Adipocyte (in vitro differentiated cells): Measurements from ENCODE around the gene ZBTB9.

Experiments
- DNase-seq: peaks from one replicate; pipeline ENCODE4 v3.0.0-alpha.2; 2015; ENCODE audit warnings: low read depth
- H3K27me3 ChIP-seq: replicated peaks from 2 replicates; pipeline ENCODE4 v1.7.0; 2013; ENCODE audit warnings: mild to moderate bottlenecking, low read length, moderate library complexity; ENCODE audit not compliant: control insufficient read depth, insufficient read depth
- H3K36me3 ChIP-seq: 2 replicates; pipeline ENCODE4 v1.7.0; 2013; ENCODE audit warnings: low read length, mild to moderate bottlenecking, moderate library complexity; ENCODE audit not compliant: control insufficient read depth, insufficient read depth, severe bottlenecking
- H3K4me1 ChIP-seq: 2 replicates; pipeline ENCODE4 v1.7.0; 2013; ENCODE audit warnings: mild to moderate bottlenecking, low read length, moderate library complexity; ENCODE audit not compliant: control insufficient read depth, insufficient read depth
- H3K4me3 ChIP-seq: 2 replicates; pipeline ENCODE4 v1.7.0; 2013; ENCODE audit warnings: mild to moderate bottlenecking, low read length, moderate library complexity
- H3K9ac ChIP-seq: 2 replicates; pipeline ENCODE4 v1.7.0; 2013; ENCODE audit warnings: mild to moderate bottlenecking, low read length, moderate library complexity
- H3K9me3 ChIP-seq: 2 replicates; pipeline ENCODE4 v1.7.0; 2013; ENCODE audit warnings: mild to moderate bottlenecking, low read length, moderate library complexity; ENCODE audit not compliant: control insufficient read depth

Gene ZBTB9

DNA sequence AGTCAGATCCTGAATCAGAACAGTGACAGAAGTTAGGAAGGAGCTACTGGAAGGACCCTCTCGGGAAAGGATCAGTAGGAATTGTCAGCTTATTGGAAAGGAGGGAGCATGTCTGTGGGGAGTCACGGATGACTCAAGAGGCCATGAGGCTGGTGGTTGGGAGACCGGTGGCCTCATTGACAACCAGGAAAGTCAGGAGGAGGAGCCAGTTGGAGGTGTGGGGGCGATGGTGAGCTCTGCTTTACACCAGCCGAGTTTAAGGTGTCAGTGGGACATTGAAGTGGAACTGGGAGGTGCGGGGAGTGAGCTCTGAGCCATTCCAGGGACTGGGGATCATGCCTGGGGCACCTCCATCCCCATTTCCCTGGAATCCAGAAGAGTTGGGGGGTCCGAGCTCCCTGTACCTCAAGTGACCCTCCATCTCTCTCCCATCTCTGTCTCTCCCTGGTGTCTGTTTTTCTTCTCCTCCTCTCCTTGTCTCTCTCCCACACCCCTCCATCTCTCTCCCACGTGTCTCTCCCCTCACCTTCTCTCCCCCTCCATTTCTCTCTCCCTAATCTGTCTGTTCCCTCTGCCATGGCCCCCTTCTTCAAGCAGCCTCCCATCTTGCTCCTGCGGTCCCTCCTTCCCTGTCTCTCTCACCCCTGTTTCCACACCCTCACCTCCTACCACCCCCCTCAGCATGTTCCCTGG lies 14.3 kb upstream of the ZBTB9 start:
- Histone ChIP-seq H3K4me1 (peaks cover 2% of the 10 kb centered on the region), H3K36me3 (peaks cover 63% of the 10 kb centered on the region), H3K9me3 (no peaks in the 10 kb centered on the region), H3K27me3 (no peaks in the 10 kb centered on the region), H3K4me3 (no peak overlapping the region), H3K9ac (no peak overlapping the region)
- DNase-seq: no peak

DNA sequence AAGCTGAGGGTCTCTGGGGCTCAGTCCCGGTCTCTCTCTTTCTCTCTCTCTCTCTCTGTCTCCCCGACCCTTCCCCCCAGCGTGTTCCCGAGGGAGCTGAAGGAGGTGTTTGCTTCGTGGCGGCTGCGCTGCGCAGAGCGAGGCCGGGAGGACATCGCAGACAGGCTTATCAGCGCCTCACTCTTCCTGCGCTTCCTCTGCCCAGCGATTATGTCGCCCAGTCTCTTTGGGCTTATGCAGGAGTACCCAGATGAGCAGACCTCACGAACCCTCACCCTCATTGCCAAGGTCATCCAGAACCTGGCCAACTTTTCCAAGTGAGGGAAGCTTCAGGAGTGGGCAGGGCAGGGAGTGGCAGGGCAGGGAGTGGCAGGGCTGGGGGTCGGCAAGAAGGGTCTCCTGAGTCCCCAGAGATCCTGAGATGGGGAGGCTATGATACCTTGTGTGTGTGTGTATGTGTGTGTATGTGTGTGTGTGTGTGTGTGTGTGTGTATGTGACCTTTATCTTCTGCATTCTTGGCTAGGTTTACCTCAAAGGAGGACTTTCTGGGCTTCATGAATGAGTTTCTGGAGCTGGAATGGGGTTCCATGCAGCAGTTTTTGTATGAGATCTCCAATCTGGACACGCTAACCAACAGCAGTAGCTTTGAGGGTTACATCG lies 13.6 kb upstream of the ZBTB9 start:
- peaks cover 56% of the 10 kb centered on the region for H3K36me3 ChIP-seq
- no peaks in the 10 kb centered on the region for H3K27me3 ChIP-seq
- H3K9me3 ChIP-seq: no peaks in the 10 kb centered on the region
- no peak overlapping the region for H3K4me3 ChIP-seq
- H3K9ac ChIP-seq: no peak overlapping the region
- H3K4me1 ChIP-seq: peaks cover 3% of the 10 kb centered on the region
- no peak for DNase-seq

- no peak for DNase-seq
- Histone ChIP-seq H3K36me3 (peaks cover 54% of the 10 kb centered on the region), H3K9ac (no peak overlapping the region), H3K9me3 (no peaks in the 10 kb centered on the region), H3K27me3 (no peaks in the 10 kb centered on the region), H3K4me3 (no peak overlapping the region), H3K4me1 (peaks cover 3% of the 10 kb centered on the region)
Observed at GRCh38 chr6:33441457-33441856, 12.9 kb upstream of the ZBTB9 start.

DNA sequence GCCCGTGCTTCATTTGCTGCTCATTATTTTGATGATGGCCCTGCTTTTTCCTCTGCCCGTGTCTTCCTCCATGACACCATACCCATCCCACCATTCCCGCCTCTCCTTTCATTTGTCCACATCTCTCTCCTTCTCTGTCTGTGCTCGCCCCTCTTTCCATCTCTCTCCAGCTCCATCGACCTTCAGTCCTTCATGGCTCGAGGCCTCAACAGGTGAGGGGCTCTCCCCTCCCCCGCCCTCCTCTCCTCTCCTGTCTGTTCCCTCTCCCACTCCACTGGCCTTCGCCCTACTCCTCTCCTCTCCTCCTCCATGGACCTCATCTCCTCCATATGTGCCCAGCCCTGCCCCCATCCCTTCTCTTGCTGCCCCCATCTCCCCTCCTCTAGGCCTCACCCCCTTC lies 12.1 kb upstream of the ZBTB9 start:
- no peaks in the 10 kb centered on the region for H3K27me3 ChIP-seq
- H3K9ac ChIP-seq: no peak overlapping the region
- H3K36me3 ChIP-seq: peaks cover 46% of the 10 kb centered on the region
- H3K4me1 ChIP-seq: peaks cover 3% of the 10 kb centered on the region
- no peaks in the 10 kb centered on the region for H3K9me3 ChIP-seq
- no peak overlapping the region for H3K4me3 ChIP-seq
- no peak for DNase-seq

- peaks cover 46% of the 10 kb centered on the region for H3K36me3 ChIP-seq
- DNase-seq: no peak
- no peaks in the 10 kb centered on the region for H3K9me3 ChIP-seq
- peaks cover 3% of the 10 kb centered on the region for H3K4me1 ChIP-seq
- no peak overlapping the region for H3K9ac ChIP-seq
- H3K4me3 ChIP-seq: no peak overlapping the region
- no peaks in the 10 kb centered on the region for H3K27me3 ChIP-seq
Observed at GRCh38 chr6:33443025-33443424, 11.4 kb upstream of the ZBTB9 start.

GRCh38 chr6:33443619-33444504 lies 10.5 kb upstream of the ZBTB9 start:
- Histone ChIP-seq H3K36me3 (peaks cover 48% of the 10 kb centered on the region), H3K4me1 (peaks cover 3% of the 10 kb centered on the region), H3K9me3 (no peaks in the 10 kb centered on the region), H3K9ac (no peak overlapping the region), H3K4me3 (no peak overlapping the region), H3K27me3 (no peaks in the 10 kb centered on the region)
- DNase-seq: no peak

GRCh38 chr6:33445119-33445603 lies 9.2 kb upstream of the ZBTB9 start:
- Histone ChIP-seq H3K9ac (peak overlapping the region; percentile 27), H3K4me1 (peaks cover 3% of the 10 kb centered on the region), H3K4me3 (no peak overlapping the region), H3K36me3 (peaks cover 46% of the 10 kb centered on the region), H3K9me3 (no peaks in the 10 kb centered on the region), H3K27me3 (no peaks in the 10 kb centered on the region)
- no peak for DNase-seq

DNA sequence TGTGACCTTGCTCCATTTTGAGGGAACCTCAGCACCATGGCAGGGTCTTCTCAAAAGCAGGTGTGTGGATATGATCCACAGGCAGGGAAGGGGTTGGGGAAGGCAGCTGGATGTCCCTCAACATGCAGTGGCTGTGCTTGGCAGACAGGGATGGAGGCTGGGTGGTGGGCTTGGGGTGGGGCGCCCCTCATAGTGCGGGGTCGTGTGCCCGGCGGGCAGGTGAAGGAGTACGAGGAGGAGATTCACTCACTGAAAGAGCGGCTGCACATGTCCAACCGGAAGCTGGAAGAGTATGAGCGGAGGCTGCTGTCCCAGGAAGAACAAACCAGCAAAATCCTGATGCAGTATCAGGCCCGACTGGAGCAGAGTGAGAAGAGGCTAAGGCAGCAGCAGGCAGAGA lies 8.0 kb upstream of the ZBTB9 start:
- Histone ChIP-seq H3K9ac (no peak overlapping the region), H3K36me3 (peaks cover 43% of the 10 kb centered on the region), H3K4me3 (no peak overlapping the region), H3K4me1 (peaks cover 3% of the 10 kb centered on the region), H3K27me3 (no peaks in the 10 kb centered on the region), H3K9me3 (no peaks in the 10 kb centered on the region)
- no peak for DNase-seq

- Histone ChIP-seq H3K9me3 (no peaks in the 10 kb centered on the region), H3K9ac (no peak overlapping the region), H3K4me3 (no peak overlapping the region), H3K36me3 (peaks cover 17% of the 10 kb centered on the region), H3K4me1 (peaks cover 6% of the 10 kb centered on the region), H3K27me3 (no peaks in the 10 kb centered on the region)
- DNase-seq: no peak
Observed at GRCh38 chr6:33450434-33450833, 3.9 kb upstream of the ZBTB9 start.

GRCh38 chr6:33451606-33452005 lies 2.8 kb upstream of the ZBTB9 start:
- Histone ChIP-seq H3K9me3 (no peaks in the 10 kb centered on the region), H3K36me3 (peaks cover 20% of the 10 kb centered on the region), H3K9ac (no peak overlapping the region), H3K4me3 (no peak overlapping the region), H3K4me1 (peaks cover 6% of the 10 kb centered on the region), H3K27me3 (no peaks in the 10 kb centered on the region)
- DNase-seq: no peak

- Histone ChIP-seq H3K36me3 (peaks cover 23% of the 10 kb centered on the region), H3K4me3 (no peak overlapping the region), H3K9me3 (no peaks in the 10 kb centered on the region), H3K9ac (no peak overlapping the region), H3K4me1 (peaks cover 6% of the 10 kb centered on the region), H3K27me3 (no peaks in the 10 kb centered on the region)
- DNase-seq: no peak
Observed at GRCh38 chr6:33452496-33452895, 1.9 kb upstream of the ZBTB9 start.
